NCI-H510A (cell line): ENCODE data around the gene NCAPG.
"Not testable (repeated sequence)": the region's sequence is repeated elsewhere in the genome, so short reads cannot be mapped to it uniquely, and the experiment has no call there.

Experiments
- DNase-seq: peaks from one replicate; lab custom pipeline; 2025; lab: John Stamatoyannopoulos, UW

Gene NCAPG

DNA sequence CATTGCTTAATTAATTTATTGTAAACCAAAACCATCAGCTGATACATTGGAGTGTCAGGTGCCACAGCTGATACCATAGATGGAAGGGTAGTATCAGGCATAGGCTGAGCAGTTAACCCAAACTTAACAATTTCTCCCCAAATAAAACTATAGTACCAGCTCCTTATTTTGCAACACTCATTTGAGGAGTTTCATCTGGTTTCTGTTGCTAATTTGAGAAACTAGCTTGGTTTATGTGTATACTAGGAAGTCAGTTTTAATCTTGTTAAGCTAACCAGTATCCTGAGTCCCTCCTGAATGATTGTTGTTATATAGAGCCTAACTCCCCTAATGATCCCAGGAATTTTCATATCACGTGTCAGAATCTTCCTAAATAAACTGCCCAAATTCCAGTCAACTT is 13.0 kb upstream of the NCAPG start:
- DNase-seq: no peak

DNA sequence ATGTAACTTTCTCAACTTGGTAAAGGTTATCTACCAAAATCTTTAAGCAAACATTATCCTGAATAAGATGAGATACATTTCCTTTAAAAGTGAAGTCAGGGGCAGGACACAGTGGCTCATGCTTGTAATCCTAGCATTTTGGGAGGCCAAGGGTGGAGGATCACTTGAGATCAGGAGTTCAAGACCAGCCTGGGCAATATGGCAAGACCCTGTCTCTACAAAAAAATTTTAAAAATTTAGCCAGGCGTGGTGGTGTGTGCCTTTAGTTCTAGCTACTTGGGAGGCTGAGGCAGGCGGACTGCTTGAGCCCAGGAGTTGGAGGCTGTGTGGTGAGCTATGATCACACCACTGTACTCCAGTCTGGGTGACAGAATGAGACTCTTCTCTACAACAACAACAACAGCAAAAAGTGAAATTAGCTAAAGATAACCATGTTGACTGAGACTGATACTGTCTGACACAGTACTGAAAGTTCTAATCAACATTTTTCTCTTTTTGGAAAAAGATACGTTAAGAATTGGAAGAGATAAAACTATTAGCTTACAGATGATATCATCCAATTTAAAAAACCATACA is 5.1 kb upstream of the NCAPG start:
- no peak for DNase-seq

DNA sequence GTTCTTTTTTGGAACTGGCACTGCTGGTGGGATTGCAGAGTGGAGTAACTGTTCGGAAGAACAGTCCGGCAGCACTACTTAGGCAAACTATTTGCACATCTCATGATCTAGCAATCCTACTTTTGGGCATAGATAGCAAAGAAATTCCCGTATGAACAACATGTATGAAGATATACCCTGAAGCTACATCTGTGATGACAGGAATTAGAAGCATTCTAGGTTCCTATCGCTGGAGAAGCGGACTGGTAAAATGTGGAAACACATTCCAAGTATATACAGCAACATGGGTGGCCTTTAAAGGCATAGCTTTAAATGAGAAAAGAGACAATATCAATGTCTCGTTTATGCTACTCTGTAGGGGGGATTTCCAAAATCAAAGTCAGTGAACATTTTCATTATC is 3.3 kb upstream of the NCAPG start:
- DNase-seq: no peak

DNA sequence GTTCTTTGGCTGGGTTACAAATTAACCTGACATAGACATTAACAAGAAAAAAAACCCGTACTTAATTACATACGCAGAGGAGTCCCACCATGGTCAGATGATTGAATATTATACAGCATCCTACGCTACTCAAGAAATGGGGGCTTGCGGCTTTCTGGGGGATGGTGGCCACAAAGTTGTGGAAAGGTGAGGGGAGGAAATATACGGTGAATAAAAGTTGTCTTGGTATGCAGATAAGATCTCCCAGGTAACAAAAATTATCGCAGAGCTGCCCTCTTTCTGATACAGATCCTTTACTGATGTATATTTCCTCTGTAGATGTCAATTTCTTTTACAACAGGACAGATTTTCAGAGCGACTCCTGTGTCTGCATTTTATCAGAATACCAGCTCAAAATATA is 1.1 kb upstream of the NCAPG start:
- DNase-seq: no peak

DNA sequence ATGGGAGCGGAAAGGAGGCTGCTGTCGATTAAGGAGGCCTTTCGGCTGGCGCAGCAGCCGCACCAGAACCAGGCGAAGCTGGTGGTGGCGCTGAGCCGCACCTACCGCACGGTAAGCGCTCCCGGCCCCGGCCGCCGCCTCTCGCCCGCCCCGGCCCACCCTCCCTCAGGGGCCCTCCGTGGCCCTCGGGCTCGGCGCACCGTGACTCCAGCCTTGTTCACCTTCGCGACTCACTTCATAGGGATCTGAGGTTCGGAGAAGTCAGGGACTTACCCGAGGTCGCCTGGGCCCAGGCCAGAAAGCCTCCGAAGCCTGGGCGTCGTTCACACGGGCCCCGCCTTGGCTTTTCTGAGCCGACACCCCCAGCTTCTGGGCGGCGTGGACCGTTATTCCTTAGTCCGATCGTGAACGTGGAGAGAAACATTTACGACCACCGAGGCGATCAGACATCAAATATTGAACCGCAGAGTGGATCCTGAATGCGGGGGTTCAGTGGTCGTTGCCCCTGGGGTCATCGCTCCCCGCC is 362 bp downstream of the NCAPG start:
- no peak for DNase-seq

DNA sequence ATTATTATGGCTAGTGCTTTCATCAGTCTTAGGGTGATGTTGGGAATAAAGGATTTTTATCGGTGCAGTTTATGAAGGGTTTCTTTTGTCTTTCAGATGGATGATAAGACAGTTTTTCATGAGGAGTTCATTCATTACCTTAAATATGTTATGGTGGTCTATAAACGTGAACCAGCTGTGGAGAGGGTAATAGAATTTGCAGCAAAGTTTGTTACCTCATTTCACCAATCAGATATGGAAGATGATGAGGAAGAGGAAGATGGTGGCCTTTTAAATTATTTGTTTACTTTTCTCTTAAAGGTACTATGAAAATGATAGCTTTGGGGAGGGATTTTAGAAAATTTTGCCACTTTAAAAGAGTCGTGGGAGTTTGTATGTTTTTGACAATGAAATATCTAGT is 1.3 kb downstream of the NCAPG start:
- DNase-seq: no peak

DNA sequence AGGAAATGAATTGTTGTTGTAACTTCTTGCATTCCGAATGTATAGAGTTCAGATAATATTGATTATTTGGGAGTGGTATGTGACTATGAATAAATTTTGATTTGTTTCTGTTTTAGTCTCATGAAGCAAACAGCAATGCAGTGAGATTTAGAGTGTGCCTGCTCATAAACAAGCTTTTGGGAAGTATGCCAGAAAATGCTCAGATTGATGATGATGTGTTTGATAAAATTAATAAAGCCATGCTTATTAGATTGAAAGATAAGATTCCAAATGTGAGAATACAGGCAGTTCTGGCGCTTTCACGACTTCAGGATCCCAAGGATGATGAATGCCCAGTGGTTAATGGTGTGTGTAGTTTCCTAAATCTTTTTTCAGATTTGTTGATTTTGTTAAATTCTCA is 2.0 kb downstream of the NCAPG start:
- no peak for DNase-seq

DNA sequence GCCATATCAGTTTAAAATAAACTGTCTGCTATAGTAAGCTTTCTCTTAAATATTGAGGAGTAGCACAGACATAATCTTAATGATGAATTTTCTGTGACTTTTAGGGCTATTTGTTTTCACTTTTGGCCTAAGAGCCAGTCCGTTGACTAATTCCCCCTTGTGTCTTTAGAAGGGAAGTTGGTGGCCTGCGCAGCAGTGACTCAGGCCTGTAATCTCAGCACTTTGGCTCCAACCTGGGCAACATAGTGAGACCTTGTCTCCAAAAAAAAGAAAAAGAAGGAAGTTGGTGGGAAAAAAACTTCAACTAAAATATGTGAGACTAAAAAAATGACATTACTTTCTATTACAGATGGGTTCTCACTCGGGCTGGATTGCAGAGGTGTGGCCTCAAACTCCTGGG is 3.4 kb downstream of the NCAPG start:
- no peak for DNase-seq

DNA sequence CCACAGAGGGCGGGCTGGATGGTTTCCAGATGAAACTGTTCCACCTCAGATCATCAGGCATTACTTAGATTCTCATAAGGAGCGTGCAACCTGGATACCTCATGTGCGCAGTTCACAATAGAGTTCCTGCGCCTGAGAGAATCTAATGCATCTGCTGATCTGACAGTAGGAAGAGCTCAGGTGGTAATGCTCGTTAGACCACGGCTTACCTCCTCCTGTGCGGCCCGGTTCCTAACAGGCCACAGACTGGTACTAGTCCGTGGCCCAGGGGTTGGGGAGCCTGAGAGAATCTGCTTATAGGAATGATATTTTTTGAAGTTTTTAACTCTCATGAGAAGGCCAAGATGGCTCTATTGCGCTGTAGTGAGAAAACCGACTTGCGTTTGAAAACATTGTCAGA is 5.4 kb downstream of the NCAPG start:
- DNase-seq: no peak

DNA sequence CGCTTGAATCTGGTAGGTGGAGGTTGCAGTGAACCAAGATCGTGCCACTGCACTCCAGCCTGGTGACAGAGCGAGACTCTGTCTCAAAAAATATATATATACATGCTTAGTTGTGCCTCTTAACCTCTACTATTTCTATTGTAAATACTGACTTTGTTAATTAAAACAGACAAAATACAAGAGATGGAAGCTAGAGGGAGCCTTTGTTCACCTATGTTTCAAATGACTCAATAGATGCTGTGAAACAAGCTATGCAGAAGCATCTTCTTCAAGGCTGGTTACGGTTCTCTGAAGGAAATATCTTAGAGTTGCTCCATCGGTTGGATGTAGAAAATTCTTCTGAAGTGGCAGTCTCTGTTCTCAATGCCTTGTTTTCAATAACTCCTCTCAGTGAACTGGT is 6.2 kb downstream of the NCAPG start:
- DNase-seq: no peak

DNA sequence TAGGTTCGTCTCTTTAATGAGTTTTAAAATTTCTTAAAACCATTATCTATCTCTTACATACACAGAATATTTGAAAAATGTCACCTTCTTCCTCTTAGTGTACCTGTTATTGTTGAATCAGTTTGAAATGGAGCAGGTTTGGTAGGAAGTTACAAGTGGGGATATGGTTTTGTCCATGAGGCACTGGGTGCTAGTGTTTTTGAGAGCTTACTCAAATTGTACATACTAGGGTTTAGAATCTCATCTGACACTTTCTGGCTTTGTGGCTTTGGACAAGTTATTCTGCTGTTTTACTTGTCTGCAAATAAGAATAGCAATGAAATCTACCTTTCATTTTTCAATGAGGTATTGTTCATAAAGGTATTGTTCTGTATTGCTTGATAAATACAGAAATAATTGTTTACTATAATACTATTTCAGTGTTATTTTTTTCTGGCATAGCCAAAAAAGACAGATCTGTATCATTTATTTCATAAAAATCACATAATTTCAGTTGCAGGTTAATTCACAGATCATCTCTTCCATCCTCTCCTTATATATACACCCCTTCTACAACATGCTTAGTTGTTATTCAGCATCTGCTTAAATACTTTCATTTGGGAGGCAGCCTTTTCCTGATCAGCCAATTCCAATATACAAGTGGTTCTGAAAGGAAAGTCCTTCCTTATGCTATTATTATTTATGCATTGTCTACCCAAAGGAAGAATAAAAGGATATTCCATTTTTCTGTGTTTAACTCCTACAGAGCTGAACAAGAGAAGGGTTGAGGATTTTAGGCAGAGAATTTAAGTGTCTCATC is 13.3 kb downstream of the NCAPG start:
- no peak for DNase-seq

DNA sequence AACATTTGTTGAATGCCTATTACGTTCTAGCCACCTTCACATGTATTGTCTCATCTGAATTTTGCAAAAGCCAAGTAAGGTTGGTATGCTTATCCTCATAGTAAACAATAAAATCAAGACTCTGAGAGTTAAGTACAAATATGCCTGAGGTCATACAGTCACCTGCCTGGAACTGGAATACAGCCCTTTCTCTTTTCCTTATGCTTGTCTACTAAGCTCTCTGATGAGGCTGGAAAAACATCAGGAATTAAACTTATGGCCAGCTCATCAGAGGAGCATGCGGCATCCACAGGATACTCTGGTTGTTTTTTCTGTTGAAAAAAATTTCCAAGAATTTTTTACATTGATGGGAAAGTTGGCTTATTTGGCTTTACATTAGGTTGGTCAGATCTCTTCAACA is 35.5 kb downstream of the NCAPG start:
- DNase-seq: no peak

DNA sequence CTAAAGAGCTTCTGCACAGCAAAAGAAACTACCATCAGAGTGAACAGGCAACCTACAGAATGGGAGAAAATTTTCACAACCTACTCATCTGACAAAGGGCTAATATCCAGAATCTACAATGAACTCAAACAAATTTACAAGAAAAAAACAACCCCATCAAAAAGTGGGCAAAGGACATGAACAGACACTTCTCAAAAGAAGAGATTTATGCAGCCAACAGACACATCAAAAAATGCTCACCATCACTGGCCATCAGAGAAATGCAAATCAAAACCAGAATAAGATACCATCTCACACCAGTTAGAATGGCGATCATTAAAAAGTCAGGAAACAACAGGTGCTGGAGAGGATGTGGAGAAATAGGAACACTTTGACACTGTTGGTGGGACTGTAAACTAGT is 39.5 kb downstream of the NCAPG start:
- not testable (repeated sequence) for DNase-seq

DNA sequence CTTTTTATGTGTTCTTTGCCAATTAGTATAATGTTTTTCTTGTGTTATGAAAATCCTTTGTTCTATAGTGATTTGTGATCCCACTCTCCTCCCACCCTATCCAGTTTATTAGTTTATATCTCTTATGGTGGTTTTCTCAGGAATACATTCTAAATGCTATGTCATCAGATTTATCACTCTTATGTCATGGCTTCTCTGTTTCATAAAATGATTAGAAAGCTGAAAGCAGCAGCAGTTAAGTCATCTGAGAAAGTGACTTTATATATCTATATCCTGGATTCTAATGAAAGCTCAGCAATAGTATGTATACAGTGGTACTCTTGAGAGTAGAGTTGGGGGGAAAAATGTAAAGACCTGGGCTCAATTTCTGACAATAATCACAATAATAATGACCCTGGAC is 41.2 kb downstream of the NCAPG start:
- DNase-seq: no peak

DNA sequence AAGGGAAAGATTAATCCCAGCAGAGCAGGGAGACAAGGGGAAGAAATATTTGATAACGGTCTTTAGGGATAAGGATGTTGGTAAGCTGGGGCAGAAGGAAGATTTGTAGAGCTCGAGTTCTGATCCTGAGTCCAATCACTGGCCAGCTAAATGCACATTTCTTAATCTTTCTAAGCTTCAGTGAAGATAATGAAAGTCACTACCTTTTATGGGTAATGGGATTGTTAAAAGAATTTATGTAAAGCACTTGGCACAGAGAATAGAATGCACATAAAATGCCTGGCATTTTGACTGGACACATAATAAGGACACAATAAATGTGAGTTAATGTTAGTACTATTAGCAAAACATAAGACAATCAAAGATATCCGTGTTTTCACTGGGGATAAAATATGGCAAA is 43.3 kb downstream of the NCAPG start:
- no peak for DNase-seq

DNA sequence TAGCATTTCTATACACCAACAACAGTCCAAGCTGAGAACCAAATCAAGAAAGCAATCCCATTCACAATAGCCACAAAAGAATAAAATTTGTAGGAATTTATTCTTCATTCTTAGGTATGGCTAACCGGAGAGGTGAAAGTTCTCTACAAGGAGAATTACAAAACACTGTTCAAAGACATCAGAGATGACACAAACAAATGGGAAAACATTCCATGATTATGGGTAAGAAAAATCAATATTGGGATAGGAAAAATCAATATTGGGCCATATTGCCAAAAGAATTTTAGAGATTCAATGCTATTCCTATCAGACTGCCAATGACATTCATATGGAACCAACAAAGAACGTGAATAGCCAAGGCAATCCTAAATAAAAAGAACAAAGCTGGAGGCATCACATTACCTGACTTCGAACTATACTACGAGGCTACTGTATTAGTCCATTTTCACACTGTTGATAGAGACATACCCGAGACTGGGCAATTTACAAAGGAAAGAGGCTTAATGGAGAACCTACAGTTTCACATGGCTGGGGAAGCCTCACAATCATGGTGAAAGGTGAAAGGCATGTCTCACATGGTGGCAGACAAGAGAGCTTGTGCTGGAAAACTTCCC is 49.1 kb downstream of the NCAPG start:
- no peak for DNase-seq

DNA sequence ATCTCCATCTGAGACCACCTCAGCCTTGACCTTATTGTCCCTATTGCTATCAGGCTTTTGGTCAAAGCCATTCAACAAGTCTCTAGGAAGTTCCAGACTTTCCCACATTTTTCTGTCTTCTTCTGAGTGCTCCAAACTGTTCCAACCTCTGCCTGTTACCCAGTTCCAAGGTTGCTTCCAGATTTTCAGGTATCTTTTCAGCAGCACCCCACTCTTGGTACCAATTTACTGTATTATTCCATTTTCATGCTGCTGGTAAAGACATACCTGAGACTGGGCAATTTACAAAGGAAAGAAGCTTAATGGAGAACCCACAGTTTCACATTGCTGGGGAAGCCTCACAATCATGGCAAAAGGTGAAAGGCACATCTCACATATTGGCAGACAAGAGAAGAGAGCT is 51.1 kb downstream of the NCAPG start:
- DNase-seq: not testable (repeated sequence)

DNA sequence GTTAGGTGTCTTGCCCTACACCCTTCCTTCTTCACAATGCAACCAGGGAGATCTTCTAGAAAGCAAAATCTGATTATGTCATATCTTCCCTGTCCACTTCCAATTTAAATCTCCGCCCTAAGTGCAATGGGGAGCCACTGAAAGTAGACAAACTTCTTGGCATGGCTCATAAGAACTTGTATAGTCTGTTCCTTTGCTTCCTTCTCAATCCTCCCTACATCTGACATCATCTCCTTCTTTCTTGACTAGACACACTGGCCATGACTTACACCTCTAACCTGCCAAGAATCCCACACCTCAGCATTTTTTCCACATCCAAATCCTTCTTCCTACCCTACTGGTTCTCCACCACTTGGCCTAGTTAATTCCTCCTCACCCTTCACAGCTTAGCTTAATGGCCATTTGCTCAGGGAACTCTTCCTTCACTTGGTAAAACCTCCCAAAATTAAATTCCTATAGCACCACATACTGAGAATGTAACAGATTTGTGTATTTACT is 55.1 kb downstream of the NCAPG start:
- DNase-seq: no peak

DNA sequence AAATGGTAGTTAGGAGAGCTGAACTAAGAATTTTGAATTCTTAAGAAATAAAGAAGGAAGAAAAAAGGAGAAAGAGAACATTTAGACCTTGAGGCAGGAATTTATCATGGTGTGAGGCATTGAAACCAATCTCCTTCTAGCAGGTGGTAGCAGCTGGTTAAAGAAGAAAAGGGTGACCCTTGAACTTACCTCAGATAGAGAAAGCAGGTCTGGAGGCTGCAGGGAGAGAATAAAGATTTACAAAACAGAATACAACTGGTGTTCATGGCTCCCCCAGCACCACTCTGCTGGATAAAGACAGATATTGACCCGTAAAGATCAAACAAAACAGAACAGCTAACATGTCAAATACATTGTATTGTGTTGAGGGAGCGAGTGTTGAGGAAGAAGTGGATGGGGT is 56.0 kb downstream of the NCAPG start:
- DNase-seq: no peak

DNA sequence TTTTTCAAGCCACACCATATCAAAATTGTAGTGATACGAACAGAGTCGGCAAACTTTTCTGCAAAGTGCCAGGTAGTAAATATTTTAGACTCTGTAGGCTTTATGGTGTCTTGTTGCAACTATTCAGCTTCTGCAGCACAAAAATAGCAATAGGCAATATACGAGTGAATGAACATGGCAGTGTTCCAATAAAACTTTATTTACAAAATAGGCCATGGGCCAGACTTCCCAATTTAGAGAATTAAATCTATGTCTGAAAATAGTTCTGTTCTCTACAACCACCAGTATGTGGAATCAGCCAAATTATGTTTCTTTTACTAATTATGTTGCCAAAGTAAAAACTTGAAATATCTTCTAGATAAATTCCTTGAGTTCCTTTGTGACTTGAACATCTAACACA is 56.5 kb downstream of the NCAPG start:
- DNase-seq: no peak

DNA sequence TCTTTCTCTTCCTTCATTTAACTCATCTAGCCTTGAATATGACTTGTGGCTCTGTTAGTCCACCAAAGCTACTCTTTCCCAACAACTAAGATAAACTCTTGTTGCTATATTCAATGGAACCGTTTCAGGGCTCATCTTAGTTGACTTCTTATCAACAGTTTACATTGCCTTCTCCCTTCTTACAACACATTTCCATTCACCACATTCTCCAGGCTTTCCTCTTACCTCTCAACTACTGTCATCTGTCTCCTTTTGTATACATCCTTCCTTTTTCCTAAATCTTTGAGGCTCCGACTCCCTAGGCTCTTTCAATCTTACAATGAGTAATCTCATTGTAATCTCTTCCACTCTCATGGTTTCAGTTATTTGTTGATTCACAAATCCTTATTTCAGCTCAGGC is 58.5 kb downstream of the NCAPG start:
- no peak for DNase-seq

DNA sequence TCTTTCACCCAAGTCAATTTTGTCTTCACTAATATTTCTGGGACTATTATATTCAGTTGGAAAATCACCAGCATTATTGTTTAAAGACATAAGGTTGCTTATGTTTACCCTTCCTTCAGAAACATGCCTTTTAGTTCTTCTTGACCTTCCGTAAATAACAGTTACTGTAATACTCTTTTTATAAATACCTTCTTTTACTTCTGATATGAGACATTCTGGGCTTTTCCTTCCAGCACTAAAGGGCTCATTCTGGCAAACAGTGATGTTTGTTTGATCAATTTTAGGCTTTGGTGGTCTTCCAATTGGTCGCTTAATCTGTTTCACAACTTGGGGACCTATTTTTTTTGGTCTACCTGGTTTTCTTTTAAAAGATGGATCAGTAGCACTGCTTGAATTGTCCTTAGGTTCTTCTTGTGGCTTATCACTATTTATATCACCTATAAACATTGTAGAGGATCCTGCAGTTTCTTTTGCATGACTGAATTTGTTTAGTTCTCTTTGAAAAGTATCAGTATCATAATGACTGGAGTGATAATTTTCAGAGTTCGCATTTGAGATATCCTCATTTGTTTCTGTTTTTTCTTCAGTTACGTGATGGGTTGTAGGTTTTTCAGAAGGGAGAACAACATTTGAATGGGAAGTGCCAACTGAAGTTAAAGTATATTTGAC is 64.8 kb downstream of the NCAPG start:
- DNase-seq: no peak

DNA sequence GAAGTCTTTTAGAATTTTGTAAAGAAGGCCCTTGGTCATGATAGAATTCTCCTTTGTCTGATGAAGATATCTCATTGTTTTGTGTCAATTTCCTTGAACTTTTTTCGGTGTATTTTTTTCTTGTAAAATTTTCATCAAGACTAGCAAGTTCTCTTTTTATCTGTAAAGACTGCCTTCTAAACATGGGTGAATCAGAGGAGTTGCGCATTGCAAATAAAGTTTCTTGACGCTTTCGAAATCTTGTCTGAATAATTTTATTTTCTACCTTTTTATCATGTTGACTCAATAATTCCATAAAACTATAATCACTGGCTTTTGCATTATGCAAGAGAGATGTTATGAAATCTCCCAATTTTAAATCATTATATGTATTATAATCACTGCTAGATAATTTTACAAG is 66.2 kb downstream of the NCAPG start:
- no peak for DNase-seq
